OCI-LY7 (cell line): ENCODE data around the gene MIB1. TPM values are rescaled to one million over a fixed set of nuclear protein-coding genes. Genes with fewer than 3 reads are reported as not detected.

Source experiments
- BruUV-seq: library from RNA; stranded (reverse); fragments of 400-500 nt; replicated peaks from 2 replicates; lab custom pipeline; 2021; lab: Mats Ljungman, UMichigan
- CTCF ChIA-PET: fragments of 300-600 bp; sonication (Branson Sonifier 250); formaldehyde crosslinking; loops from one replicate; lab custom pipeline; 2022; ENCODE audit warnings: antibody characterized with exemption; ENCODE audit not compliant: unreplicated experiment; lab: Charles Lee
- POLR2A ChIA-PET: fragments of 300-600 bp; sonication (Branson Sonifier 250); formaldehyde crosslinking; loops from one replicate; lab custom pipeline; 2022; ENCODE audit warnings: antibody characterized with exemption; lab: Charles Lee
- DNase-seq: peaks from one replicate; pipeline ENCODE4 v3.0.0-alpha.2; 2015; ENCODE audit warnings: low spot score
- H2AFZ ChIP-seq: fragments of 200-600 bp; sonication (generic), shearing (Covaris generic); 2 replicates; pipeline ENCODE4 v1.6.1; 2014; ENCODE audit warnings: mild to moderate bottlenecking, antibody characterized with exemption, low read length, moderate library complexity
- H3K27ac ChIP-seq: fragments of 200-600 bp; sonication (generic); 2 replicates; pipeline ENCODE4 v1.5.1; 2014; ENCODE audit warnings: mixed run types, low read depth, mild to moderate bottlenecking, moderate library complexity, low read length, inconsistent platforms; ENCODE audit not compliant: poor library complexity, severe bottlenecking
- H3K36me3 ChIP-seq: fragments of 200-600 bp; sonication (generic); 2 replicates; pipeline ENCODE4 v1.6.1; 2014; ENCODE audit warnings: mild to moderate bottlenecking, antibody characterized with exemption, low read length, moderate library complexity, mixed read lengths; ENCODE audit not compliant: insufficient read depth
- H3K4me1 ChIP-seq: fragments of 200-600 bp; sonication (generic); 2 replicates; pipeline ENCODE4 v1.5.1; 2014; ENCODE audit warnings: mild to moderate bottlenecking, low read length; ENCODE audit not compliant: insufficient read depth, poor library complexity, severe bottlenecking
- H3K4me2 ChIP-seq: fragments of 200-600 bp; sonication (generic); 2 replicates; pipeline ENCODE4 v1.6.1; 2014; ENCODE audit warnings: mild to moderate bottlenecking, low read length
- H3K4me3 ChIP-seq: fragments of 200-600 bp; sonication (generic); 2 replicates; pipeline ENCODE4 v1.5.1; 2014; ENCODE audit warnings: mild to moderate bottlenecking, low read depth, low read length; ENCODE audit not compliant: poor library complexity, severe bottlenecking
- H3K79me2 ChIP-seq: fragments of 200-600 bp; sonication (generic); 2 replicates; pipeline ENCODE4 v1.6.1; 2016; ENCODE audit warnings: low read depth, mild to moderate bottlenecking, low read length, moderate library complexity, mixed read lengths; ENCODE audit not compliant: insufficient read depth
- H3K9me2 ChIP-seq: fragments of 200-600 bp; sonication (generic); 2 replicates; pipeline ENCODE4 v1.6.1; 2016; ENCODE audit warnings: mild to moderate bottlenecking, low read length, mixed read lengths; ENCODE audit not compliant: insufficient read depth
- H3K9me3 ChIP-seq: fragments of 200-600 bp; sonication (generic); 2 replicates; pipeline ENCODE4 v1.6.1; 2014; ENCODE audit warnings: mild to moderate bottlenecking, mixed run types, low read length, mixed read lengths
- H4K20me1 ChIP-seq: fragments of 200-600 bp; sonication (generic); 2 replicates; pipeline ENCODE4 v1.6.1; 2014; ENCODE audit warnings: mild to moderate bottlenecking, antibody characterized with exemption, low read length, moderate library complexity, mixed read lengths; ENCODE audit not compliant: insufficient read depth
- CTCF ChIP-seq: fragments of 200-600 bp; sonication (generic); conservative IDR thresholded peaks from 2 replicates; pipeline ENCODE4 v1.5.1; 2014; ENCODE audit warnings: mild to moderate bottlenecking, antibody characterized with exemption, low read length, moderate library complexity, mixed read lengths
- EZH2phosphoT487 ChIP-seq: fragments of 200-600 bp; sonication (generic); IDR thresholded peaks from 2 replicates; pipeline ENCODE4 v1.6.1; 2018; ENCODE audit warnings: low read depth, borderline replicate concordance, mild to moderate bottlenecking, mixed run types, antibody characterized with exemption, low read length, moderate library complexity, mixed read lengths
- intact Hi-C: fragments of 100-400 bp; cut with micrococcal nuclease; formaldehyde crosslinking; loops from one replicate; pipeline ENCODE4 v1.10.0; 2022; ENCODE audit not compliant: unreplicated experiment
- total RNA-seq, 2 experiments: library from RNA; depleted of rRNA in 1 of 2; stranded (reverse); fragments of >200 nt in 1 of 2; shearing (Covaris generic) in 1 of 2; gene quantifications; 2 replicates each; pipeline ENCODE4 v1.2.3, GENCODE V29; 2014 to 2022

MIB1 gene
- total RNA-seq, 2 experiments from 2014 or later: 40.5 to 81.6 TPM

- Histone ChIP-seq H3K4me2 (no peak overlapping the region), H2AFZ (no peak overlapping the region)
- no peak for TF ChIP-seq EZH2phosphoT487
These were observed 160.2 kb downstream of the MIB1 start for GRCh38 chr18:21900605-21901352.

DNA sequence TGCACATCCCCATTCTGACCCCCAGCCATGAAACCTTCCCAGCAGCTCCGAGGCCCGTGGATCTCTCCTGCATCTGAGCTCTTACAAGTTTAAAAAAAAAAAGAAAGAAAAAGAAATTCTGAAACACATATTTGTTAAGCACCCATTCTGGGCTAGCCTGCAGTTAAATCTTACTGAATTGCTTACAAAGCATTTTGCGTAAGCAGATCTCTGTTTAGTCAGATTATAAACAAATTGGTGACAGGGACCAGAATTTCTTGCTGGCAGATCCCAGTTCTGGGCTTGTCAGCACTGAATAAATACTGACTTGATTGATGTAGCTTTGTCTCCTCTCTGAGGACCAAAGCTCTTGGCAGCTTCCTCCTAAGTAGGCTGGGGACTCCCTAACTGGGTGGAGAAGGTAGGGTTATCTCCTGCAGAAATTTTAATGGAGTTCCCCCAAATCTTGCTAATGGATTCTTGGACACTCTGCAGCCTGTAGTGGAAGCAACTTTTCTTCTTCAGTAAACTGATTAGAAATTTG, 160.9 kb downstream of the MIB1 start:
- Histone ChIP-seq H3K36me3 (no peaks in the 10 kb centered on the region), H3K9me2 (no peaks in the 10 kb centered on the region), H3K4me1 (no peaks in the 10 kb centered on the region), H4K20me1 (no peaks in the 10 kb centered on the region), H3K79me2 (no peaks in the 10 kb centered on the region), H3K4me3 (no peak overlapping the region), H3K9me3 (no peaks in the 10 kb centered on the region), H3K27ac (no peak overlapping the region), H3K4me2 (no peak overlapping the region), H2AFZ (no peak overlapping the region)
- ChIA-PET CTCF (no interaction called here), POLR2A (no interaction called here)
- intact Hi-C loops: no loop called here
- no peak for DNase-seq
- no TSS peak for BruUV-seq
- TF ChIP-seq CTCF (no peak), EZH2phosphoT487 (no peak)

More at GRCh38 chr18:21900605-21901352, 160.2 kb downstream of the MIB1 start:
- intact Hi-C loops: no loop called here
- Histone ChIP-seq H3K79me2 (no peaks in the 10 kb centered on the region), H3K4me1 (no peaks in the 10 kb centered on the region), H3K27ac (no peak overlapping the region), H3K9me2 (no peaks in the 10 kb centered on the region), H3K36me3 (no peaks in the 10 kb centered on the region), H3K4me3 (no peak overlapping the region), H3K9me3 (no peaks in the 10 kb centered on the region), H4K20me1 (no peaks in the 10 kb centered on the region)
- no TSS peak for BruUV-seq
- POLR2A ChIA-PET: interaction anchor here (0.6 kb wide), 1 partner anchor 68 kb away, joined by 3 read pairs; no protein-coding TSS in a partner anchor
- no peak for DNase-seq
- CTCF ChIA-PET: no interaction called here

DNA sequence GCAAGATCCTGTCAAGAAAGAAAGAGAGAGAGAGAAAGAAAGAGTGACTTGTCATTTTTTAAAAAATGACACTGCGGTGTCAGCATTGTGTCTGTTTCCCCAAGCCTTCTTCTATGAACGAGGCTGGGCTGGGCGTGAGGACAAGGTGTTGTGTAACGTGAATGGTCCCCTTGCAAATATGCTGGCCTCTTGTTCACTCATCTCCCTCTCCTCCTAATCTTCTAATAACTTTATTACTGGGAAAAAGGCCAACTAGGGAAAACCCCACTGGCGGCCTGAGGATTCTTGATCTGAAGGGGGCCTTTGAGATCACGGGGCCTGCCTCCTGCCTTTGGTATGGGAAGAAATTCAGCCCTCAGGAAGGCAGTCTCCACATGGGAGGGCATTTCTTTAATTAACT, 163.1 kb downstream of the MIB1 start:
- no TSS peak for BruUV-seq
- CTCF ChIA-PET: no interaction called here

More for the DNA sequence above, 163.1 kb downstream of the MIB1 start:
- TF ChIP-seq CTCF: no peak
- TF ChIP-seq EZH2phosphoT487: no peak
- DNase-seq: no peak
- no peak overlapping the region for H2AFZ ChIP-seq
- intact Hi-C loops: no loop called here
- no peaks in the 10 kb centered on the region for H3K36me3 ChIP-seq
- no peaks in the 10 kb centered on the region for H4K20me1 ChIP-seq
- no peak overlapping the region for H3K4me3 ChIP-seq
- no peaks in the 10 kb centered on the region for H3K9me3 ChIP-seq
- POLR2A ChIA-PET: interaction anchor here (0.6 kb wide), 1 partner anchor 840 kb away, joined by 7 read pairs; no protein-coding TSS in a partner anchor
- no peak overlapping the region for H3K27ac ChIP-seq
- H3K79me2 ChIP-seq: no peaks in the 10 kb centered on the region
- no peak overlapping the region for H3K4me2 ChIP-seq
- H3K9me2 ChIP-seq: no peaks in the 10 kb centered on the region
- H3K4me1 ChIP-seq: no peaks in the 10 kb centered on the region
